PFSK-1 (cell line): ENCODE measurements around the gene BCORL1.

Experiments
- FOXP2 ChIP-seq: optimal IDR thresholded peaks from 2 replicates; pipeline ENCODE3; 2011; ENCODE audit warnings: borderline replicate concordance, control low read depth, inconsistent platforms; ENCODE audit not compliant: insufficient read depth; ENCODE audit errors: extremely low read length, extremely low read depth
- POLR2AphosphoS5 ChIP-seq: IDR thresholded peaks from 2 replicates; pipeline ENCODE4 v1.6.1; 2012; ENCODE audit warnings: low read depth, mild to moderate bottlenecking, control low read depth, low read length, moderate library complexity
- REST ChIP-seq, 2 experiments: IDR thresholded peaks; 2 replicates each; pipeline versions ENCODE4 v1.6.1 to v1.8.0; 2011 to 2012; ENCODE audit warnings: low read depth in 2 of 2, low read length in 2 of 2, control low read depth in 1 of 2, inconsistent platforms in 1 of 2, mild to moderate bottlenecking in 1 of 2, moderate library complexity in 1 of 2; ENCODE audit not compliant: insufficient read depth in 1 of 2
- SIN3A ChIP-seq: IDR thresholded peaks from 2 replicates; pipeline ENCODE4 v1.6.1; 2012; ENCODE audit warnings: mild to moderate bottlenecking, low read length, moderate library complexity, borderline replicate concordance; ENCODE audit not compliant: insufficient read depth
- TAF1 ChIP-seq: IDR thresholded peaks from 2 replicates; pipeline ENCODE4 v1.6.1; 2012; ENCODE audit warnings: low read length, control low read depth, borderline replicate concordance; ENCODE audit not compliant: insufficient read depth

Gene BCORL1

DNA sequence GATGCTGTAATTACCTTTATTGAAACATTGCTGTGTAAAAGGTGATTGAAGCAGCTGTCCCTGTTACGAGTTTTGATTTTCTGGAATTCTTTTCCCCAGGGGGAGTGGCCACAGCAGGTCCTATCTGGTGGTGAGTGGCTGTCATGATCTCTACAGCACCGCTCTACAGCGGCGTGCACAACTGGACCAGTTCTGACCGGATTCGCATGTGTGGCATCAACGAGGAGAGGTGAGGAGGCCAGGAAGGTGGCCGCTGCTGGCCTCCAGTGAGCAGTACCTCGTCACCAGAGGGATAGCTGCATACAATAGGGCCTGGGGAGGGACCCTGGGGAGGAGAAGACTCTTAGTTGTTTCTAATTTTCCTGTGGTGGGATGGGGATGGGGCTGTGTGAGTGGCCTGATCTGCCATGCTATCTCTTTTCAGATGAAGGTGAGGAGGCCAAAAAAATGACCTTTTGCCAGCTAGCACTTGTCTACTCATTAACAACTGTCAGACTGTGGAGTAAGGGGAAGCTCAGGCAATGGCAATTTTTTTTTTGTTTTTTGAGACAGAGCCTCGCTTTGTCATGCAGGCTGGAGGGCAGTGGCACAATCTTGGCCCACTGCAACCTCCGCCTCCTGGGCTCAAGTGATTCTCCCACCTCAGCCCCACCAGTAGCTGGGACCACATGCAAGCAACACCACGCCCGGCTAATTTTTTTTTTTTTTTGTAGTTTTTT is 22.8 kb downstream of the BCORL1 start:
- TF ChIP-seq SIN3A (no peak), POLR2AphosphoS5 (no peak), FOXP2 (no peak), REST (IDR thresholded peaks at IDR 0.05; ENCODE audit: insufficient read depth in 1 of 2, low read depth in 2 of 2, low read length in 2 of 2) (no peak), TAF1 (no peak)

DNA sequence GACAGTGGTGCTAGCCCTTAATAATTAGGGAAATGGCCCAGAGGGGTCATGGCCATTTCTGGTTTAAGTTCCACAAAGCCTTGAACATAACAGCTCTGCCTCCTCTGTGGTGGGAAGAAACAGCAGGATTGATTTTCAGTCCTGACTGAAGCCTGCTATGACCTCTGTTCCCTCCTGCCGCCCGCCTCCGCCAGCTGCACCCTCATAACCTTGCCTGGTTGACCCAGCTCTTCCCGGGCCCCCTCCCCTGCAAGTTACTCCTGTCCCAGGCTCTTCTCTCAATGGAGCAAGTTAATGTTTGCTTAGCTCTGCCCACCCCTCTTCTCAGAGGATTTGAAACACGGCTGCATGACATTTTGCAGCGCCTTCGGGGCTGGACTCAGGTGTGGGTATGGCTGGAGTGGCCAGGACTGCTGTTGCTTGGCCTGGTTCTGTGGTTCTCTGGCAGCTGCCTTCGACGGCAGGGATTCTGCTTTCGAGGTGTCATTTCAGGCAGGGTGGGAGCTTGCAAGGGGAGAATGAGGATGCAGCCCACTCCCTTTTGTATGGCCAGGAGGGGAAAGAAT is 27.3 kb downstream of the BCORL1 start:
- TF ChIP-seq SIN3A, result no peak
- no peak for TF ChIP-seq REST (IDR thresholded peaks at IDR 0.05; ENCODE audit: insufficient read depth in 1 of 2, low read depth in 2 of 2, low read length in 2 of 2)
- TF ChIP-seq FOXP2, result no peak
- no peak for TF ChIP-seq TAF1
- no peak for TF ChIP-seq POLR2AphosphoS5

DNA sequence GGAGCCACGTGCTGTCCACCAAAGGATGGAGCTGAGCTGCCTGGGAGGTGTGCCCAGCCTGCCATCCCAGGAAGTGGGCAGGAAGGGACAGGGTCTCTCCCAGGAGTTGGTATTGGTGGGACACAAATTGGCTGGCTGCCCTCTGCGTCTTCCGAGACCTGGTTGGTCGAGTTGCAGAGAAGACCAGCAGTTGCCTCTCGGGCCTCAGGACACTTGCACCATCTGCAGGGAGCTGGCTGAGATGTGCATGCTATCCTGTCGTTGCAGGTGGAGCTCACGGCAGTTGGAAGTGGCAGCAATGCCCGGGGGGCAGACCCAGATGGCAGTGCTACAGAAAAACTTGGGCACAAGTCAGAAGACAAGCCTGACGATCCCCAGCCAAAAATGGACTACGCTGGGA is 30.2 kb downstream of the BCORL1 start:
- no peak for TF ChIP-seq TAF1
- TF ChIP-seq REST (IDR thresholded peaks at IDR 0.05; ENCODE audit: insufficient read depth in 1 of 2, low read depth in 2 of 2, low read length in 2 of 2), result no peak
- TF ChIP-seq POLR2AphosphoS5, result no peak
- TF ChIP-seq SIN3A, result no peak
- TF ChIP-seq FOXP2, result no peak

GRCh38 chrX:130013661-130014060 is 31.2 kb downstream of the BCORL1 start:
- TF ChIP-seq TAF1 (no peak), REST (IDR thresholded peaks at IDR 0.05; ENCODE audit: insufficient read depth in 1 of 2, low read depth in 2 of 2, low read length in 2 of 2) (no peak), POLR2AphosphoS5 (no peak), FOXP2 (no peak), SIN3A (no peak)

- TF ChIP-seq TAF1, result no peak
Measured at GRCh38 chrX:130014356-130014755, 31.9 kb downstream of the BCORL1 start.
